Activated naive CD8-positive, alpha-beta T cell treated with anti-CD3 and anti-CD28 coated beads, Interleukin-2, amount 50 U/mL, for 16 hours (primary cell): ENCODE results near the gene ACAD8.
A peak's percentile ranks its signal among the peaks of the same experiment; 100 is the strongest.

ENCODE experiments used
- DNase-seq: peaks from one replicate; pipeline ENCODE4 v3.0.0-alpha.2; 2020; ENCODE audit warnings: low read depth, low spot score

ACAD8 gene

DNA sequence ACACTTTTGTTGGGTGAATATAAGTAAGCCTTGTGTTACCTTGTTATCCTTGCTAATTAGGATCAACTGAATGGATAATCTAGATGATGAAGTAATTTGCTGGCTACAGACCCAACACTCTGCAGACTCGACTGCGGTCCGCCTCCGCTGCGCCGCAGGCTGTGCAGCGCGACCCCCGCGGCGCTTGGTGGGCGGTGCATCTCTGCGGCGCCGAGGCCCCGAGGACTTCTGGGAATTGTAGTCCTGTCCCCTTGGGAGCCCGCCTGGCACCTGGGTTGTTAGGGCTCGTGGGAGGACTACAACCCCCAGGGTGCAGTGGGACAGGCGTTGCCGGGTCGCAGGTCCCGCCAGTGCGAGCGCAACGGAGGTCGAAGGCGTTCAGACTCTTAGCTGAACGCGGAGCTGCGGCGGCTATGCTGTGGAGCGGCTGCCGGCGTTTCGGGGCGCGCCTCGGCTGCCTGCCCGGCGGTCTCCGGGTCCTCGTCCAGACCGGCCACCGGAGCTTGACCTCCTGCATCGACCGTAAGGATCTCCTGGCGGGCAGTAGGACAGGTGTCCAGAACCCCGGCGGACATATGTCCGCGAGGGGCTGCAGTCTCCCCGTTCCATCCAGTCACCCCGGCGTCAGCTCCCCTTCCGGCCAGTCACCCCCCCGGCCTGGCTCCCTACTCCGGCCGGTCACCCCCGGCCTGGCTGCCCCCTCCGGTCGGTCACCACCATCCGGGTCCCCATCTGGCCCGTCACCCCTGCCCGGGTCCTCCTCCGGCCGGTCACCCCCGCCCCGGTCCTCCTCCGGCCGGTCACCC, at the start of gene ACAD8, which contains the start of gene THYN1:
TSS of gene ACAD8 (plus strand) at position 381 of the 806 bp plus-strand sequence. CDS start at position 414, 33 bp downstream.
TSS of gene THYN1 (minus strand) at position 165 of the 806 bp plus-strand sequence. CDS start 470 bp downstream, outside the sequence.
- DNase-seq = peak; percentile 94

DNA sequence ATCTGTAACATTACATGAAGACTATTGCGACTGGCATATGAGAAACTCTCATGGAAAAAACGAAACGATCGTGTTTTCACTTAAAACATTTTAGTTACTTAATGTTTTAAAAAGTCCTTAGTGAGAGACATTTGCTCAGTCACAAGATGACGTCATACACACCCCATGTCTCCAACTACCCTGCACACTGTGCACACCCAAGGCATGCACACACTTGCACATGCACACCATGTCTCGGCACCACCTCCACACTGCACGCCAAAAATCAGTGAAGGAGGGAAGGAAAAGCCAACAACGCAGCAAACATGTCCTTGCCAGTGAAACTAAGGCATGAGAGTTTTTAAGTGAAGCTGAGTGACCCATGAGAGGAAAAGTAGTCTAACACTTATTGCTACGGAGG, 47.6 kb upstream of the ACAD8 start:
- no peak for DNase-seq

DNA sequence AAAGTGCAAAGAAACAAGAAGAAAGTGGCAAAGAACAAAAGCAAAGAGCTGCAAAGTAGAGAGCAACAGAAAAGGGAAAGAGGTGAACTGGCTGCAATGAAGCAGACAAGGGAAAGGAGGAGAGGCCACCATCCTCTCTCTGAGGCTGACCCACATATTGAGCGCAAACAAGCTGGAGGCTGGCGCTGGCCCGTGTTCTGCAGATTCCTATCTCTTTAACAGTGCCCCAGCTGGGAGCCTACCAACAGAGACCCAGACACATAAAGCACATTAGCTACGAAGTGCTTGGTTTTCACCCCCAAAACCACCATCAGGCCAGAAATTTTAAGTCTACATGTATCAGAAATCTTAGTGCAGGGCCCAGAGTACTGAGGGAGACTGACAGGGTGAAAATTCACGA, 47.2 kb upstream of the ACAD8 start:
- DNase-seq = no peak

DNA sequence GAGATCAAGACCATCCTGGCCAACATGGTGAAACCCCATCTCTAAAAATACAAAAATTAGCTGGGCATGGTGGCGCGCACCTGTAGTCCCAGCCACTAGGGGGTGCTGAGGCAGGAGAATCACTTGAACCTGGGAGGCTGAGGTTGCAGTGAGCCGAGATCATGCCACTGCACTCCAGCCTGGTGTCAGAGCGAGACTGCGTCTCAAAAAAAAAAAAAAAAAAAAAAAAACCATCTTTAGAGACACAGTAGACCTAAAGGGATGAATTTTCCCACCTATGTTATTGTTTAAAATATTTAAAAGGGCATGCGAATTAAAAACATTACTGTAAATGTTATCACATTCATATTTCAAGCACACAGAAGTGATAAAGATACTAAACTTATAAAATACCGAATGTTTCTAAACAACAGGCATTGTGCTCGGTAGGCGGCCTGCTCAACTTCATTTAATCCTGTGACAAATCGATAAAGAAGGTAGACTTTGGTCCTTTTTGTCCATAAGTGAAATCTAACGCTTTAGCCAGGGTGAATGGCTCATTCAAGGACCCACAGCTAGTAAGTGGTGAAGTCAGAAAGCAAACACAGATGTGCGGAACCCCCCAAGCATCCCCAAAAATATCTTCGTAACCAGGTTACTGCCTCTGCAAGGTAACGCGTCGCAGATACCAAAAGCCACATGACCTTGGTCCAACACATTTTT, 45.7 kb upstream of the ACAD8 start:
- DNase-seq = peak; percentile 29

DNA sequence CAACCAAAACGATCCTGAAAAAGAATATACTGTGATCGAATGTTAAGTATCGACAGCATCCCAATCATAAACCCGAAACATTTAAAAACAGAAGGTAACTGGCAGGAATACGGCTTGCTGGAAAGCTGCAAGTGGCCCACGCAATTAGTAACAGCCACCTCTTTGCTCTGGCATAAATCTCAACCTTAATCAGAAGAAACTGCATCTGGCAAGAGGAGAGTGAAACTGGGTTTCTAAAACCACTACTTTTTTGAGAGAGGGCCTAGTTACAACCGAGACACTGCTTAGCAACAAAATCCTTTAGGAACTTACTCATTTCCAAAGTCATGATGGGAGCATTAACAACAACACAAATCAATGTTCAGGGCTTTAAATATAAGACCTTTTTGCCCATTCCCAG, 37.5 kb upstream of the ACAD8 start:
- no peak for DNase-seq

DNA sequence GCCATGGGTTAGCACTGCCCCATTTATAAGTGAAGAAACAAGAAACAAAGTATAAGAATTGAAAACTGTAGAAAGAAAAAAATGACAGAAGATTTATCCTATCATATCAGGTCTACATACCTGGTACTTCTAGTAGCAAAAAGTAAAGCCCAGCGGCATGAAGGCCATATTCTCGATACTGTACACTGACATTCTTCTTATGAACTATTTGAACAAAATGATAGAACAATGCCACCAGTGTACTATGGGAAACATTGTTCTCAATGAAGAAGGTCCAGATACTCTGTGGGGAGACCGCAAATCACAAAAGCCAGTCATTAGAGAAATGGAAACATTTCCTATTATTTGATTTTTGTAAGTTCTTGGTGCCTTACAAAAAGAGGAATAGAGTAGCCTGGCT, 36.6 kb upstream of the ACAD8 start:
- DNase-seq = no peak

DNA sequence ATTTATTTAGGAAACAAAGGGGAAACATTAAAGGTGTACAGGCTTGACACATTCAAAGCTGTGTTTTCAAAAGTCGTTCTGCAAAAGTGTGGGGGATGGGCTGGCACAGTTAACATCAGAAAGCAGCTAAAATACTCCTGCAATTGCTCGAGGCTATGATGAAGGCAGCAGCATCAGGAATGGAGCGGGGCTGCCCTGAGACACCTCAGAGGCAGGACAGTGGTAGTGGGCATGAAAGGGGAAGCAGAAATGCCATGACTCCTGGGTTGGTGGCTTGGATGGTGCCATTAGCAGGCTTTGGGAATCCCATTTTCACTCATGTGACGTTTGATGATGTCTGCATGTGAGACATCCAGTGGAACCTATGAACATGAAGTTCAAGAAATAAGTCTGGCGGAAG, 30.2 kb upstream of the ACAD8 start:
- DNase-seq = no peak

DNA sequence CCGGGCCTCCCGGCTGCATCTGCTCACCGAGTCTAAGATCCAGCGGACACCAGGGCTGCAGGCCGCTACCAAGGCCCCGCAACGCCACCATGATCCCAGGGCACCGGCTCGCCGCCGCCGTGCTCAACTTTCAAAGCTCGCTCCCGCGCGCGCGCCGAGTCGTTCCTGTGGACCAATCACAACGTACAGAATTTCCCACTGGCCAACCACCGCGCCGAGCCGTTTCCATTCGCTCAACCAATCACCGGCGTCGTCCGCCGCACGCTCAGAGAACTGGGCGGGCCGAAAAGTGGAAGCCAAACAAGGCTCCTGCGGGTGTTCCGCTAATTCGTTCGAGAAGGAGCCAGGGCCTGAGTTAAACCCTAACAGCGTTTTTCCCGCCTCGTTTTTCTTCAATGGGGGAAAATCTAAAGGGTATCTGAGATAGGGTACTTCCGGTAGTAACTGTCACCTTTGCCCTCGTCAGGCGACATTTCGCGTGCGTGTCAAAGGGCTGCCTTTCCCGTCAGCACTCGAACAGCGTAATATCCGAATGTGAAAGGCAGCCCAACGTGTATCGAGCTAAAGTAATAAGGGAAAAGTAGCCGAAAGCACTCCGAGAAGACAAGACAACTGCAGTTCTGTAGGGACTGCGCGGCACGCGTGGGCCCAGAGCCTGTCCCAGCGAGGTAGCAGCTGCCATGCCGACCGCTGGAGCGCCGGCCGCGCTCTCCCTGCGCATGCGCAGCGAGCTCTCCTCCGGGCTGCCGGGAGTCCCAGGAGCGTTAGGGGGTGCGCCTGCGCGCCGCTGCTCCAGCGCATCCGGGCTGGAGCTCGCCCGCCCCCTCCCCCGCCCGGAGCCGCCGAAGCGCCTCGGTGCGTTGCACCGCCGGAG, 29.3 kb upstream of the ACAD8 start, which contains the start of the genes NCAPD3 and VPS26B:
TSS of gene NCAPD3 (minus strand) at position 132 of the 874 bp plus-strand sequence. CDS start at position 91, 41 bp downstream.
TSS of gene VPS26B (plus strand) at position 836 of the 874 bp plus-strand sequence. CDS start 452 bp downstream, outside the sequence.
- peak; percentile 92 for DNase-seq

DNA sequence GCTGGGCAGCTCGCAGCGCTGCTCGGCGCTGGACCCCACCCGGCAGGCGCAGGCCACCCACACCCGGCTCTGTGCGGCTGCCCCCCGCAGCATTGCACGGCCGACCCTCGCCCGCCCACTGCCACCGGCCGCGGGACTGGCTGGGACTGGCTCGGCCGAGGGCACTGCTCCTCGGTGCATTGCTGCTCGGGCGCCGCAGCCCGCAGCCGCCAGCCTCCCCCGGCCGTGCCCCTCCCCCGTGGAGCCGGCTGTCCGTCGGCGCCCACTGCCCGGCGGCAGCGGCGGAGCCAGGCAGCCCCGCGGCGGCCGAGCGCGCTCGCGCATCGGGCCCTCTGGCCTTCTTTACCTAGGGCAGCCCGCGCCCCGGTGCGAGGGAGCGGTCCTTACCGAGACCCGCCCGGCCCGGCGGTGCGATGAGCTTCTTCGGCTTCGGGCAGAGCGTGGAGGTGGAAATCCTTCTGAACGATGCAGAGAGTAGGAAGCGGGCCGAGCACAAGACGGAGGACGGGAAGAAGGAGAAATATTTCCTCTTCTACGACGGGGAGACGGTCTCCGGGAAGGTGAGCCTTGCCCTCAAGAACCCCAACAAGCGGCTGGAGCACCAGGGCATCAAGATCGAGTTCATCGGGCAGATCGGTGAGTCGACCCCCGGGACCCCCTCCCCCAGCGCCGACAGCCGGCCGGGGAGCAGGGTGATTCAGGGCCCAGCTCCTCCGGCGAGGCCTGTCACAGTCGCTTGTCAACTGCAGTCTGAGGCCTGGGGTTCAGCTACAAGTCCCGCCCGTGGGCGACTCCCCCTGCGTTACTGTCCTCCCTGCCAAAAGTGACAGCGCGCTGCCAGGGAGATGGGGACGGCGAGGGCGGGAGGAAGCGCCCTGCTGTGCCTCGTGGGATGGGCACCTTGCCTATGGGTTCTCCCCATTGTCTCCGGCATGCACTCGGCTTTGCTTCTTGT, 28.4 kb upstream of the ACAD8 start:
- peak; percentile 8 for DNase-seq

DNA sequence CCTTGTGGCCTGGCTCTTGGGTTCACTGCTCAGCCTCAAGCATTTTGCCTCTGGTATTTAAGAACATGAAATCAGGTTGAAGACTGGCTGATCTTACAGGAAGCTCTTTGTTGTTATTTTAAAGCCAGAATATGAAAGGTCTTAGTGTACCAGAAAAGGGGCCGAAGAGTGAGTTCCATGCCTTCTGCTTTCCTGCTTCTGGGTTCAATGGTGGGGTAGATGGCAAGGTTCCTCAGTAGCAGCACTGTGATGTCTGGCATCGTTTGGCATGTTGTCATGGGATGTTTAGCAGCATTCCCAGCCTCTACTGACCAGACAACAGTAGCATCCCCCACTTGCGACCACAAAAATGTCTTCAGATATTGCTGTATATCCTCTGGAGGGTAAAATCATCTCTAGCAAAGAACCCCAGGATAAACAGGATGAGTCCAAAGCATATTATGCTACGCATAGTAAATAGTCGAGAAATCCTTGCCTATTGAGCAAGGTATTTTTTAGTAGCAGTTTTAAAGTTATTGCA, 26.5 kb upstream of the ACAD8 start:
- no peak for DNase-seq

DNA sequence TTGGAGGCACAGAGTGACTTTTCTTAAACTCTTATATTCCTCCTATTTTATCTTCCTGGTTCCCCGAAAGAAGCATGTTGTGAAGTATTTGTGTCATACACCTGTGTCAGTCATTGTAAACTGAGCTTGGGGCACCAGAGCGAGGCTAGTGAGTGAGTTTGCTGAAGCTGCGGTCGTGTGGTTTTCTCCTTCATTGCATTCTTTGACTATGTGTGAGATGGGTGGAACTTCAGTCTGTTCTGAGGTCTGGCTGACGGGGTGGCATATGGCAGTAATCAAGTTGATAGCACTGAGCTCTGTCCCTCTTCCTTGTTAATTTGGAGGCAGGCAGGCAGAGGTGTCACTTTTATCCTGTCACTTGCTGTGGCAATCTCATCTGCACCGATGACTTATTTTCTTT, 24.7 kb upstream of the ACAD8 start:
- no peak for DNase-seq

DNA sequence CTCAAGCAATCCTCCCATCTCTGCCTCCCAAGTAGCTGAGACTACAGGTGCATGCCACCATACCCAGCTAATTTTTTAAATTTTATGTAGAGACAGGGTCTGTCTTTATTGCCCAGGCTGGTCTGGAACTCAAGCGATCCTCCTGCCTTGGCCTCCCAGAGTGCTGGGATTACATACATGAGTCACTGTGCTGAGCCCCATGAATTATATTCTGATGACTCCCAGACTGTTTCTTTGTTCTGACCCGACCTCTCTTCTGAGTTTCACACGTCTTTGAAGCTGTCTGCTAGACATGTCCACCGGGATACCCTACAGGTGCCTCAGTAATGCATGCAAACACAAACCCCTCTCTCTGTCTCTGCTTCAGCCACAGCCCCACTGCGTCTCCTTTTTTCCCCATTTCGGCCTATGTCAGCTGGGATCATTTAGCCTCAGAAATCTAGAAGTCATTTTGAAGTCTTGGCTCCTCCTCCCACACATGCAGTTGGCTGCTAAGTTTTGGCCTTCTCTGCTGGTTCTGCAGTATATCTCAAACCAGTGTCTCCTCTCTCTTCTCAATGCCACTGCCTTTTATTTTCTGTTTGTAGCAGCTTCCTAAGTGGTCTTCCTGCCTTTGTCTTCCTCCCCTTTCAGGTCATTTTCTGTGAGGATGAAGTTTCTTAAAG, 24.1 kb upstream of the ACAD8 start:
- DNase-seq = no peak

DNA sequence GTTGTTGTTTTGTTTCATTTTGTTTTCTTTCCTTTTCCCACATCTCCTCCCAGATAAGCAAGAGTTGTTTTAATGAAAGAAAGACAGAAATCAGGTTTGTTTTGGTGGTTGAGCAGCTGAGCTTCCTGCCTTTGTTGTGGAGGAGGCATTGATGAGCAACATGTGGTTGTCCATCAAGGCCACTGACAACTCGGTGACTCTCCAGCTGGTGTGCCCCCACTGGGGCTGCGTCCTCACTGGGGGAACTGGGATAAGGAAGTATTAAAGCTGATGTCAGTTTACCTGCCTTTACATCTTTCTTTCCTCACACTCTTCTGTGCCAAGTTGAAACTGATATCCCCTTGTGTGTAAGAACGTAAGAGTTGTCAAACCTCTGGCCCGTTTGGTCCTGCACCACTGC, 23.0 kb upstream of the ACAD8 start:
- no peak for DNase-seq

DNA sequence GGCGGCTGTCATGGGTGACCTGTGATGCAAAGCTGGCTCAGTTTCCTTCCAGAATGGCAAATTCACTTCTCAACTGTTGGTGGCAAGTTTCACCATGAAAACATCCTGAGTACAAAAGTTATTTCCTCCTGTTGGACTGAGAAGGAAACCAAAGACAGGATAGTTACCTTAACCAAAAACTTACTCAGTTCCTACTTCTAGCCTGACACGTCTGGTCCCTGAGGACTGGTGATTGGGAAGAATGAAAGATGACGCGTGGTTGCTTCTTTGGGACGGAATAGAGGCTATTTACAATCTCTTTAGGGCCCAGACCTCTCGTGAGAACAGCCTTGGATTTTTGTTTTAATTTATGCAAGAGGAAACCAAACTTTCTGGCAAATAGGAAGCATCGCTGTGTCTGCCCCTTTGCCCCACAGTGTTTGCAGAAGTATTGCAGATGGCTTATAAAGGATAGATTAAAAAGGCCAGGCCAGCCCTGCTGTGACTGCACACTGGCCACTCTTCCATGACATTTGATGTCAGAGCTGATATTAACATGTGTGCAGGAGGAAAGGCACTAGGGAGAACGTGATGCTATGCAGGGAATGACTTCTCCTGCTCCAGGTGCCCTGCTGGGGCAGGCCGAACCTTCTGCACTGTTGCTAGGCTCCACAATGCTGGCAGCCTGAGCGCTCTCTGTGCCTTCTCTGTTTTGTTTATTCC, 21.3 kb upstream of the ACAD8 start:
- DNase-seq = no peak

DNA sequence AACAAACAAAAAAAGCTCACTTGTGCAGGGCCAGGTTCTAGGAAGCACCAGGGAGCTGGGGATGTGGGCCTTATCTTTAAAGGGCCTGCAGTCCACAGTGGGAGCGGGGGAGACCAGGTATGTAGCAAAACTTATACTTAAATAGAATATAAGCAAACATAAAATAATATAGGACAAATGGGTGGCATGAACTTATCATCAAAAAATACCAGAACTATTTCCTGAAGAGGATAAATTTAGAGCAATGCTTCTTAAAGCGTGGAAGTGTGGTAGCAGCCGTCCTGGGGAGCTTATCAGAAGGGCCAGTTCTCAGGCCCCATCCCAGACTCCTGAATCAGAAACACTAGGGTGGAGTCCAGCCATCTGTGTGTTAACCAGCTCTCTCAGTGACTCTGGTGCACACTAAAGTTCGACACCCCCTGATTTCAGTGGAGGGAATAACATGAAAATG, 19.6 kb upstream of the ACAD8 start:
- DNase-seq = no peak

DNA sequence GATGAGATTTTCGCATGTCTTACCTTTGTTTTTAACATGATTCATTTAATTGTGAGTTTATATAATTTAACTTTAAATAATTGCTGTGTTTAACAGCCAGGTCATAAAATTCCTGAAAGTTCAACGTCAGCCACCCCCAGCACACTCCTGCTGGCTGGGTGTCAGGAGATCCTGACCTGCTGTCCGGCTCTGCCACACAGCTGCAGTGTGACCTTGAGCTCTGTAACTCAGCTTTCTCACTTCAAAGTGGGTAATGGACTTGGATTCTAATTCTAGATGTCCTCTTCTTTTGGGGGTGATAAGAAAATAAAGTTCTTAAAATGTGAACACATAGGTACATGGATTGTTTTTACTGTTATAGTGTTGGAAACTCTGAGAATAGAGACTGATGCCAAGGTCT, 18.0 kb upstream of the ACAD8 start:
- DNase-seq = no peak

DNA sequence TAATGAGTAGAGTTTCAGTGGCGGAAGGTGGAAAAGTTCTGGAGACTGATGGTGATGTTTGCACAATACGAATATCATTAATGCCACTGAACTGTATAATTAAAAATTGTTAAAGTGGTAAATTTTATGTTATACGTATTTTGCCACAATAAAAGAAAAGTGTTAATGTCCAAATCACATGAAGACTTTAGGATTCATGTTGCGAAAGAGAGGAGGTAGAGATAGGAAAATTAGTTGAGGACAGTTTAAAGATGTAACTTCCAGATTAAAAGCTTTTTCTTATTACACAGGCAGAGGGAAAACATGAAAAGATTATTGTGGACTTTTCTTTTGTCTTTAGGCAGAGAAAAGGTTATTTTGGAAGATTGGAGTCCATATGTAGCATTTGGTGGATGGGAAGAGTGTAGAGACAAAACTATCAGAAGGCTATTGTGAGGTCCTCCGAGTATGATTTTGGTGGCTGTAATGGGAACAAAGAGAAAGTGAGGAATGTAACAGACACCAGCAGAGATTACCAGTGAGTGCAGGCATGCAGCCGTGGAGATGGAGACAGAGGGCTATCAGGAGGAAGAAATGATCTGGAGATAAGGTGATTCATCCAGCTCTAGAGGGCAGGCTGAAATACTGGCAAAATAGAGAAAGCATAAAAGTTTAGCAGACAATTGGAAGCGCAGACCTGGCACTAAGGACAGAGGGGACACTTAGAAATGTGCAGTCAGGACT, 16.4 kb upstream of the ACAD8 start:
- no peak for DNase-seq

DNA sequence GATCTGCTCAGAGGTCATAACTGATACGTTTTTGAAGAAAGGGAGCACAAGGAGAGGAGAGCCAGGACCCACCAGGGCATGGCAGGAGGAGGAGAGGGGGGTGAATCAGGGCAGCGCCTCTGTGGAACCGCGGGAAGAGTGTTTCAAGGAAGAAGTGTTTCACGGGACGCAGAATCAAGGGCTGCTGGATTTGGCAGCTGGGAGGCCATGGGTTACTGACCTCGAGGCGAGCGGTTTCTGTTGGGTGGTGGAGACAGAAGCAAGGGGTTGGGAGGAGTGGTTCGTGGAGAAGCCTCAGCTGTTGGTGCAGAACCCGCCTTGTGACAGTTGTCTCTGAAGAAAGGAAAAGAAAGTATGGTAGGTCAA, 15.8 kb upstream of the ACAD8 start:
- DNase-seq = no peak
